ENCODE results near the gene SOX2.

The SOX2 gene

DNA sequence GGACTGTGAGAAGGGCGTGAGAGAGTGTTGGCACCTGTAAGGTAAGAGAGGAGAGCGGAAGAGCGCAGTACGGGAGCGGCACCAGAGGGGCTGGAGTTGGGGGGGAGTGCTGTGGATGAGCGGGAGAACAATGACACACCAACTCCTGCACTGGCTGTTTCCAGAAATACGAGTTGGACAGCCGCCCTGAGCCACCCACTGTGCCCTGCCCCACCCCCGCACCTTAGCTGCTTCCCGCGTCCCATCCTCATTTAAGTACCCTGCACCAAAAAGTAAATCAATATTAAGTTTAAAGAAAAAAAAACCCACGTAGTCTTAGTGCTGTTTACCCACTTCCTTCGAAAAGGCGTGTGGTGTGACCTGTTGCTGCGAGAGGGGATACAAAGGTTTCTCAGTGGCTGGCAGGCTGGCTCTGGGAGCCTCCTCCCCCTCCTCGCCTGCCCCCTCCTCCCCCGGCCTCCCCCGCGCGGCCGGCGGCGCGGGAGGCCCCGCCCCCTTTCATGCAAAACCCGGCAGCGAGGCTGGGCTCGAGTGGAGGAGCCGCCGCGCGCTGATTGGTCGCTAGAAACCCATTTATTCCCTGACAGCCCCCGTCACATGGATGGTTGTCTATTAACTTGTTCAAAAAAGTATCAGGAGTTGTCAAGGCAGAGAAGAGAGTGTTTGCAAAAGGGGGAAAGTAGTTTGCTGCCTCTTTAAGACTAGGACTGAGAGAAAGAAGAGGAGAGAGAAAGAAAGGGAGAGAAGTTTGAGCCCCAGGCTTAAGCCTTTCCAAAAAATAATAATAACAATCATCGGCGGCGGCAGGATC, at the start of gene SOX2:
Gene SOX2 (plus strand): TSS at position 601 of the 811 bp plus-strand sequence. CDS start 436 bp downstream, outside the sequence.
- peak; percentile 74 for DNase-seq

DNA sequence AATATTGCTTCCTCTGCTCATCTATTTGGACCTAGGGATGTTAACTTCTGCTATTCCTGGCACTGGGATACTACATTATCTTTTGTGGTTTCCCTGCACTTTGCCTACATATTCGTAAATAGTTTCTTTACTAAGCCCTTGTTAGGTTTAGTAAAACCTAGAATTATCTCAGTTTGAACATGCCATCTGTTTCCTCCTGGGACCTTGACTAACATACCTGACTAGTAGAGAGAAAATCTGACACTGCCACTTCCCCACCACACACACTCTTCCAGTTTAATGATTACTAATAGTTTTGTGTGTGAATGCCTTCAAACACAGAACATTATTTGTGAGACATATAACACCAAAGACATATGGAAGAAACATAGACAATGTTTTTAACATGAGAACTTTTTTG, 28.2 kb upstream of the SOX2 start:
- no peak for DNase-seq

DNA sequence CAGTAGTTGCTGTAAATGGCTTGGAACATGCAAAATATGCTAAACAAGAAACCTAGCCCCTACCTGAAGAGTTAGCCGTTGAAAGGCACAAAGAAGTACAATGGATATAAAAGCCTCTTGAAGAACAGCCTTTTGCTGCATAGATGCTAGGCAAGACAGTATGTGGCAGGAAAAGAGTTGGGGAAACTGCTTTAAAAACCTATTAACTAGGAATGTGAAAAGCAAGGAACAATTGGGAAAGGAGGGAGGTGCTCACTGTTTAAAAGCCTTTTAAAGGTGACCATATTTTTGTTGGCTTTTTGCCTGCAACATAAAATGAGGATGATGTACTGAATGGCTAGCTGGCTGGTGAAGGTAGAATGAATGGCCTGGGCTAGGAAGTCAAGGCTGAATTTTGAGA, 24.5 kb upstream of the SOX2 start:
- DNase-seq = no peak

DNA sequence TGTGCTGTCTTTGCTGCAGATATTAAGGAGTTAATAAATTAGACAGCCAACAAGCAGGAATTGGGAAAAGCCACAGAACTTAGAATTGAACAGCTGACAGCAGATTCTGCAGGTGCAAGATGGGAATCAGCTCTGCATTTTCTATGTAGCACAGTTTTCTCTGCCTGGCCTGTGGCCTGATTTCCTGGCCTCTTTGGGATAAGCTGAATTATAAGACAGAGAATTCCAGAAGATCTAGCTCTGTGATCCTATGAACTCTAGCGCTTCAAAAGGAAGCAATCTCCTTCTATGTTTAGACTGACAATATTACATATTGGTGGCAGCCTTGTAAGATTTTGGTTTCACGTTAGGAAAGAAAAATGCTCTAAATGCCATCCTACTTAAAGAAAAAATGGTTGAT, 24.0 kb upstream of the SOX2 start:
- DNase-seq = no peak

DNA sequence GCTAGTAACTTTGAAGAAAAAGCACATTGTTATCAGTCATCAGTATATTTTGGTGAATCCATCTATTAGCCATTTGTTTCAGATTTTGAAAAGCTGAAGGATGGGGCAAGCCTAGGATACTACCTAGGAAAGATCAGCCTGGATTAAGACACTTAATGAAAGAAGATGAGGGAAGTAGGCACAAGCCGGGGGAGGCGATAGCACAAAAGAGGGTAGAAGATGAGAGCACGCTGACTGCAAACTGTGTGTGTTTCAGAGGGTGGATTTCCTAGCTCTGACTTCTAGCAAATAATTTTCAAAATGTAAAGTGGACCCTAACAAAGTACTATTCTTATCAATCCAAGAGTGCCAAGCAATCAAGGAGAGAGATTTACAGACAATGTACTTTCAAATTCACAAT, 22.2 kb upstream of the SOX2 start:
- no peak for DNase-seq

DNA sequence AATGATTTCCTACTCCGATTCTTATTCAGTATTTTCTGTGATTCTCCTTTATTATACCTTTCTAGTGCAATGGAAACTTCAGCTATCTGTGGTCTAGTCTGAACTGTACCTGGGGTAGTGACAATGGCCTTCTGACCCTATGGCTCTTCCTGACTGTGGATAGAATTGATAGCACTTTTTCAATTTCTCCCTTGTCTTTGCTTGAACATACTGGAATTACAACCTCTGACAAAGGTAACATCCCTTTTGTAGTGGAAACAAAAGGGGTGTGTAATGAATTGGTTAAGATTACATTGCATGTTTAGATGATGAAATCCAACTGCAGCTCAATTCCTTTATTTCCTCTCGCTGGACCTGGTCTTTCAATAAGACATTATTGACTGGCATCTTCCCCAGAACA, 21.0 kb upstream of the SOX2 start:
- no peak for DNase-seq

DNA sequence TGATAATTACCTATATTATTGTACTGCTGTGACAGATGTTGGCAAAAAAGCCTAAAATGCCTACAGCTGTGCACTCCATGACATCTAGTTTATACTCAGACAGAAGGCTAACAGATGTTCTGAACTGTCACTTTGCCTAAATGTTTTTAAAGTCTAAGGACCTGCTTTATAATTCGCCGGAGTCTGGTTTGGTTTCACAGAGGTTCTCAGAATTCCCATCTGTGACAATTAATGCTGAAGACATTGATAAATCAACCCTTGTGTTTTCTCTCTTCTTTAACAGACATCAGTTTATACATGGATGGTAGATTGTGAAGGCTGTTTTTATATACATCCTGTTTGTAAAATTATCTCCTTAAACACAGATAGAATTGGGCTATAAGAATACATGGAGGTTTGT, 19.8 kb upstream of the SOX2 start:
- DNase-seq = no peak

DNA sequence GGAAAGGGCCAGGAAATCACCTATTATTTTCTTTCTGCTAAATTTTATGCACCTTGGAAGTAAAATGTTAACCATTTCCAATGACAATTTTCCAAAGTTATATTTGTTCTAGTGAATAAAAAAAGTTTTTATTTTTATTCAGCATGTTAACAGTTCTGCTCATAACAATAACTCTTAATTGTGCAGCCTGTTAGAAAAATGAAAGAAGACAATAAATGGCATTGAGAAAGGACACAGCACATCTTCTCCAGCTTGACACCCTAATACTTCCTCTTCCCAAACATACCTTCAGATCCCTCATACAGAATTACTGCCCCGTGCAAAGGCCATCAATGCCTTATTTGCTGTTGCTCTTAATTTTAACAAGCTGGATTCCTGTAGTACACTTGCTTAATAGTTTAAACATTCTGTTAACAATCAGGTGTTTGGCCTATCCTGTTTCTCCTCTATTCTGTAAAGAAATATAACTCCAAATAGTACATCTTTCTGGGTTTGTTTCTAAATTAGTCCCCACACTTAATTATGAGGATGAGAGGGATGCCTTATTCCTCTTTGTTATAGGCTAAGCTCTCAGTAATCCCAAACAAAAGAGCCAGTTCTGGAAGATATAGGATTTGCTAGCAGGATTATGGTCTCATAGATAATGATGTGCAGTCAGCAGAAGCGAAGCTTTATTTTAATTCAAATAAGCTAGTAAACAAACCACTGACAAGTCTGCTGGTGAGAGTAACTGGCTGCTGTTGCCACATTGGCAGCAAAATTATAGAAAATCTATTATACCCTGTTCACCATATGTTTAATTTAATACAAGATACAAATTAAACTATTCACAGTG, 19.2 kb upstream of the SOX2 start:
- DNase-seq = no peak

DNA sequence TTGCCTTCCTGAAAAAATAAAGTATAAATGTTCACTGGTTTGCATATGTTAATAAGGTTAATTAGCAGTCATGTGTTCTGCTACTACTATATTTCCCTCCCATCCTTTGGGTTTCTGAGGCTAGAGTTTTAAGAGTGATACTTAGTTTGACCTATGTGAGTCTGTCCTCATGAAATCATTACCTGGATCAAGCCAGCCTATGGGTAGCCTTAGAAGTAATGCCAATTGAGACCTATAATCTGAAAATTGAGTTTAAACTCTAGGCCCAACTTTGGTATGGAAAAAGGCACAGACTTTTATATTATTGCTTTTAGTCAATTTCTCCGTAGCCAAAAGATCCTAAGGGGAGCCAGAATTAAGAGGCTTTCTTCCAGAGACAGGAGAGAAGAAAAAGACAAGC, 18.4 kb upstream of the SOX2 start:
- no peak for DNase-seq

DNA sequence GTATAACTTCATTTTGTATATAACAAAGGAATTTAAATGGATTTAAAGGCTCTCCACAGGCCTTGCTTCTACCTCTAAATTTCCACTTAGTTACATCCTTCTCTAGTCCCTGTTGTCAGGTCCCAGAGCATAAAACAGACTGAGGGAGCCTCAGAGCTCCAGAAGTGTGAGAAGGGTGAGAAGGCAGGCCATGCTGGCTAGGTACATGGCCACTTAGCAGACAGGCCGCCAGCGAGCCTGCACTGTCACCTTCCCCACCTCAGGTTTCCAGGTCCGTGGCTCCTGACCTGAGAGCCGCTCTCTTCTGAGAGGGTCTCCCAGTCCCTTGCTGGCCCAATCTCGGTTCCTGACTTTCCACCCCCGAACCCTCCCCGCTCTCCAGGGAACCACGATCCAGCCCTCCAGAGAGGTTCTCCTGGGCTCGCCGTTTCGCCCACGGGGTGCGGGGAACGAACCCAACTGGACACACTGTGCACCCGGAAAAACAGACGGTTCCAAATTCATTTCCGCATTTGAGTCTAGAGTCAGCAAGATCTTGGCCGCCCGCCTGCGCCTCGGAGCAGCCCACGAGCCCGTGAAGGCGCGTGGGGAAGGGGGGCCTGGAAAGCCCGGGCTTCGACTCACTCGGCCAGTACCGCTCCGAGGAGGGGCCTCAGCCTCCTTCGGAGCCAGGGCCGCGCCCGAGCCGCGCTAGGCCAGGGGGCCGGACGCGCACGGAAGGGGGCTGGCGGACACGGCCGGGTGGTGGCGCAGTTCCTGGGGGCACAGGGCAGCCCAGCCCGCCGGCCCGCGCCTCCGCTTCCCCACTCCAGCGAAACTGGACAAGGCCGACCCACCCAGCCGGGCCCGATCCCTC, 16.7 kb upstream of the SOX2 start:
- peak; percentile 68 for DNase-seq

DNA sequence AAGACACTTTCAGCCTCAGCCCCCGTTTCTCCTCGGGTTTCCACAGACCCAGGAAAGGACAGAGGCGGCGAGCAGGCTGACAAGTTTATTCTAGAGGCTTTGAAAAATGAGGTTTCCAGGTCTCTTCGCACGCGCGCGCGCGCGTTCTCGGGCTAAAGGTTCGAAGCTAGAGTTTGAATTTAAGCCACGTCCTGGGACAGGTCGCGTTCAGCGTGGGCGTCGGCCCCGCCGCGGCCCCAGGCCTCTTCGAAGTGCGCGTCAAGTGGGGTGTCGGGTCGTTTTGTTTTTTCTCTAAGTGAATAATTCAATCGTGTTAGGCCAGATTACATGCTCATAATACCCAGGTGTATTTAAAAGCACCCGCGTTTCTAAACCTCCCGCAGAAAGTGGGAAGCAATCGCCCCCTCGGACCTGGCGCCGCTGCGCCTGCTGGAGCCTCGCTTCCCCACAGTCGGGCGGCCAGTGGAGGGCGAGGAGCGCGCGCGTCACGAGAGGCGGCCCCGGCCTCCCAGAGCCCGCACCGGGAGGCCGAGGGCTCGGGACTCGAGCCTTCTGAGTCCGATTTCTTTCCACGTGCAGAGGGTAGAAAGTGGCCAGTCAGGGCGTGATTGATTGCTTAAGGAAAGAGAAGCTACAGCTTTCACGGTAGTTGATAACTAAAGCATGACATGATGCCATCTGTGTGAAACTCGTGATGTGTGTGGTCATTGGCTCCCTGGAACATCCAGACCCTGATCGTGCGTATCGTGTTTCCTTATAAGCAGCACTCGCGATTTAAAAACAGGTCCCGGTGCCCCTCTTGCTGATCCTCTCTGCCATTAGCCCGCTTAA, 15.8 kb upstream of the SOX2 start:
- peak; percentile 31 for DNase-seq

DNA sequence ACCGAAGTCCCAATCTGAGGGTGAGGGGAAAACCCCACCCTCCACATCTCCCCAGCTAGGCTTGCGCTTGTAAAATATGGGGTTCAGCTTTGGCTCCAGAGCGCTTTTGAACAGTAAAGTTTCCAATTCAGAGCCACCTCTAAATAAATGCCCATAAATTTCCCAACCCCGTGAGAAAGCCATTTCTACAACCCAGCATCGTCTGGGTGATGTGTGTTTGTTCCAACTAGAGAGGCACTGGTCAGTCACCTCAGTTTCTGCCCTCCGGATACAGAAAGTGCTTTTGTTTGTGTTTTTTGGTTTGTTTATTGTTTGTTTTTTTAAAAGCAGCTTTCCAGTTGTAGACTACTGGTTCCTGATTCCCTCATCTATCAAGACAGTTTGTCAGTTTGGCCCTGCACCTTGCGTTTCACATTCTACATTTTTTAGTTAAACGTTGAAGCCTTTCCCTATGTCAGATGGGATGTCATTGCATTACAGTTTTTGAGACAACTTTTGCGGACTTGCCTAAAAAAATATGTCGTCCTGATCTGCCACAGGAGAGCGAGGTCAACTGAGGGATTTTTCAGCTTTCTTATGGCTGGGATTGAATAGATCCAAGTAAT, 15.0 kb upstream of the SOX2 start:
- no peak for DNase-seq

DNA sequence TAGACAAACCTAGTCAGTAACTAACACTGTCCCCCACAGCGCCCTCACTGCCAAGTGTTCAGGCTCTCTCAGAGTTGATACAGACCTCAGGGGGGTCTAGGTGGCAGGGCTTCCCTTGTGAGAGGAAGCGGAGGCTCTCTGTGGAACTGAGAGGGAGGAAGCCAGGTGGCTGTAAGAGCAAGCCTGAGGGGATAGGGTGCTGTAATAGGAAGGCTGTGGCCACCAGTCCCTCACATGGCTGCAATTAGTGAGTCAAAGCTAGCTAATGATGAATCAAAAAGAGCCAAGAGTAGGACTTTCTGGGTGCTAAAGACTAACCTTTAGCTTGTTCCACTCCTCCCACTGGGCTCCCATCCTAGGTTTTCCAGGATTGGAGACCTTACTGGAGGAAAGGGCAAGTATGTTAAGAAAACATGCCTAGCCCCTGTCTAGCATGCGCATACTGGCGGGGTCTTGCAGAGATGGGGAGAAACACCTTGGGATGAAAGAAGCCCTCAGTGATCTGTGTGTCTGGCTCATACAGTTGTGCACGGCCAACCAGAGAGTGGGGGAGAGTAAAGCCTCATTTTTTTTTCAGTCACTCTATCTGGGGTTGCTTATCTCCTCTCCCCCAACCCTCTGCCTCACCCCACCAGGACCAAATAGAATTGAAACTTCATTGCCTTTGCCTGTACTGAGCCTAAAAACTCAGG, 13.3 kb upstream of the SOX2 start:
- DNase-seq = no peak

DNA sequence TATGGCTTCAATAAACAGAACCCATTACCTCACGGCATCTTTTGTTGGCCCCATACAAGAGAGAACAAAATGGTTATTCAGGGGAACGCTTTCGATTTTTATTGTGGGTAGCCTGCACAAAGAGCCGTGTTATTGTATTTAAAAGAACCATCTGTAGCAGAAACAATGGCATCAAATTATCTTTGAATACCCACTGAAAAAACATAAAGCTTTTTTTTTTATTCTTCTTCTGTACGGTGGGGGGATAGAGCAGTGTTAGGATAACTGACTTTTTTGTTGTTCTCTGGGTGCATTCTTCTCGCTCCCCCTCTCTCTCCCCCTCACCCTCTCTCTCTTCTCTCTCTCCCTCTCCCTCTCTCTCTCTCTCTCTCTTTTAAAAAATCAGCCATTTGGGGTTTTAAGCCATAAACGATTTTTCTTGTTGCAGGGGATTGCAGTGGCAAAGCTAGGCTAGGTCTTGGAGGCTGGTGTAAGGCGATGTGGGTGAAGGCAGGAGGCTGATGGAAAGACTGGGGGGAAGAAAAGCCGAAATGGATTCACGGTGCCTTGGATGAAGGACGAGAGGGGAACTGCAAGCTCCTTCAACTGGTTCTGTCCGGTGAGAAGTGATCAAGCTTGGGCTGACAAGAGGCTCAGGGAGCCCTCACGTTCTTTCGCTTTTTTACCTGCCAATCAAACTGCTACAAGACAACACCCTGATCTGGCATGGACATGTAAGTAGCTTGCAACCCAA, 12.4 kb upstream of the SOX2 start:
- no peak for DNase-seq

DNA sequence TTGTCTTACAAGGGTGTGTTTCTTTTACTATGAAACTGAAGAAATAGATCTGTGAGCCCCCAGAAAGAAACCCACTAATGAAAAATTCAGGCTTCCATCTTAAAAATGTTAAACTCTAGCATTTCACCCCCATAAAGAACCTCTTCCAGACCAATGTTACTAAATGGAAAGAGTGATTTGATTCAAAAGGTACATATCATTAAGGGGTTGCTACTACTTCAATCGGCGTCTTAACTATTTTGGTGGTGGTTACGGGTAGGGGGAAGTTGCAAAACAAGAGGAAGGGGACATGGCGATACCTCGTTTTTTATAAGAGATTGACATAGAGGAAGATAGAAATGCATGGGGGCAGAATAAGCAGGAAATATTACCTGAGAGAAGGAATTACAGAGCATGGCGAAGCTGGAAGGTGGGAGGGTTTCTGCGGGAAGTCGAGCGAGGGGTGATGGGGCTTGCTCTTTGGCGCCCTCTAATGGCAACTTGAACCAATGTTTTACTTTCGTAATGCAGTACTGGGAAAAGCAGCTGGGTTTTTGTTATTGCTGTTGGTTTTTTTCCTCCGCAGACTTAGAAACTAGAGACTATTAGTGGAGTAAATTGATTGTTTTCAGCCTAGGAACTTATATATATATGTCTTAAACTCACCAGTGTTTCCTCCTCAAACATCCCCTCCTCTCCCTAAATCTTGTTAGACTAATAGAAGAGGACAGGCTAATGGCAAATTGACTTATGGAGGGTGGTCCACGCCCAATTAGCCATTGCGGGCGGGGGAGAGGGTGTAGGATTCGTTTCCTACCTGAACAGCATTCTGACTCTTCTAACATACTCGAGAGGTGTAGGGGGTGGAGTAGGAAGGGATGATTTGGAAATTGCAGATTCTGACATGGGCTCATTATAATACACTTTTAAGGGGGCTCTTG, 11.3 kb upstream of the SOX2 start:
- peak; percentile 78 for DNase-seq

DNA sequence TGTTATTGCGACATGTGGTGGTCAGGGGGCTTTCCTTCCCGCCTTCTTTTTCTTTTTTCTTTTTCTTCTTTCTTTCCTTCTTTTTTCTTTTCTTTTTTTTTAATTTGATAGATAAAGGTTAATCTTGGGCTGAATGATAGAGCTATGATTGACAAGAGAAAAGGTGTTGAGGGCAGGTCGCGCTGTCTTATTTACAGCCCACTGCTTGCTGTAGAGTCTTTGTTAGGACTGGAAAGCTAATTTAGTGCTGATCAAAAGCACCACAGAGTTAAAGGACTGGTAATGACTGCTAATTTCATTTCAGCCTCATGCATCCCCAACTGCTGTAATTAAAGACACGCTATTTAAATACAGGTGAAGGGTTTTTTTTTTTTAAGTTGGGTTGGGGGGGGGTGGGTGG, 10.6 kb upstream of the SOX2 start:
- no peak for DNase-seq

DNA sequence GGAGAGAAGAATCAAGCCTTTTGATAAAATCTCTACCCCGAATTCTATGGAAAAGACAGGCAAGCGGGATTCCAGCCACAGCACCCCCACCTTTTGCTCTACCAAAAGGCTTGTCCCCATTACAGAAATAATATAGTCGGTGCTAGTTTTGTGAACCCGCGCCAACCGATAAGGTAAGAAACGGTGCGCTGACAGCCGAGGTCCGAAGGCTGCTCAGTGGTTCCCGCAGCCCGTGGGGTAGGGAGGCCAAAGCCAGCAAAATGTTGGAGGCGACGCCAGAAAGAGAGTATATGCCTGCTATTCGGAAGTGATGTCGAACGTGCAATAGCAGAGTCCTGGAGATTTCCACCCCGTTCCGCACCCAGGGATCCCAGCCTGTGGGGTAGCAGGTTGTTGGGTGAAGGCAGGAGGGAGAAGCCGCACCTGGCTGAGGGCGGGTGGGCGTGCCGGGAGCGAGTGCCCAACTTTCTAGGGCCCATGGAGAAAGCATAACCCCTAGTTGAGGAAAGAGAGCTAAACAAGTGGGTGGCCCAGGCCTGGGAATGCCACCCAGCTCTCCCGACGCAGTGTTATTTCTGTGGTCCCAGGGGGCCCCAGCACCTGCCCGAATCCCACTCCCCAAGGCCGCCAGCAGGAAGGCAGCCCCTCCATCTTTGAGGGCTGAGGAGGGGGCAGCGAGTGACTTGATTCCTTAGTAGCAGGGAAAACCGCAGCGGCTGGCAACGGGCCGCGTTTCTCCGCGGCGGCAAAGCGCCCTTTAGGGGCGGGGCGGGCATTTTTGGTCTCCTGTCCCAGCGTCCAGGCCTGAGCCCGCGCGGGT, 7.9 kb upstream of the SOX2 start:
- DNase-seq = no peak

DNA sequence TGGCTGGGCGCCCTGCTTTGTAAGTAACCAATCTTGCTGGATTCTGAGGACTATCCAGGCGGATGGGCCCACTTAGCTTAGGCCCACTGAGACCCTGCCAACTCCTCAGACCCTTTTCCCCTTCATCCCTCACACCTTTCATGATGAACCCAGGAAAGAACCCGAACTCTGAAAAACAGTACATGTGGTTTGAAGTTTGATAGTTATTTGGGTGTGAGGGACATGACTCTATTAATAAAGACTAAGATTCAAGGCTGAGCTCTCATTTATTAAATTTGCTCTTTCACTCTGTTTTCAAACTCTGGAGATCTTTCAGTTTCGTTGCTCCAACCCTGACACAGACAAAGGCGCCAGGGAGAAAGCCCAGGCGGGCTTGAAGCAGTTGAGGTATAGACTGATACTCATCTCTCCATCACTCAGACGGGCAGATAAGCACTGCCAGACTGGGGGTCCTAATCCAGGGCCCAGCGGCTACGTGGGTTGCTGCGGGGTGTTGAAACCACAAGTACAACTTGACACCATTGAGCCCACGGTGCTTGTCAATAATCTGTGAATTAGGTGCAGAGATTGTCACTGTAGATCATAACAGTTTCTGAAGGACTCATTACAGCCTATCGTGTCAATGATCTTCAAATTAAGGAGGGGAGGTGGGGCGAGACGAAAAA, 7.2 kb upstream of the SOX2 start:
- DNase-seq = no peak
